CD4-positive, alpha-beta memory T cell (primary cell): ENCODE measurements around the gene KLC4. TPM values are rescaled to one million over a fixed set of nuclear protein-coding genes. Genes with fewer than 3 reads are reported as not detected.
"Not testable (repeated sequence)": the region's sequence is repeated elsewhere in the genome, so short reads cannot be mapped to it uniquely, and the experiment has no call there.

Experiments
- CTCF ChIA-PET: fragments of 350-600 bp; sonication (Branson Sonifier 250); formaldehyde crosslinking; loops from one replicate; lab custom pipeline; 2021; ENCODE audit warnings: inconsistent platforms; ENCODE audit not compliant: partially characterized antibody; lab: Charles Lee
- POLR2A ChIA-PET: fragments of 350-600 bp; sonication (Branson Sonifier 250); formaldehyde crosslinking; loops from one replicate; lab custom pipeline; 2021; ENCODE audit not compliant: partially characterized antibody; lab: Charles Lee
- DNase-seq, 5 donors: peaks; one replicate each; pipeline versions ENCODE4 v3.0.0 to v3.0.0-alpha.2; 2020 to 2022; ENCODE audit warnings: mixed read lengths in 1 of 5
- H3K27ac ChIP-seq: one replicate; pipeline ENCODE4 v1.7.0; 2013; ENCODE audit warnings: low read depth, low read length
- H3K27me3 ChIP-seq: 2 replicates; pipeline ENCODE4 v1.7.0; 2013; ENCODE audit warnings: mild to moderate bottlenecking, low read length, moderate library complexity; ENCODE audit not compliant: insufficient read depth
- H3K36me3 ChIP-seq: 2 replicates; pipeline ENCODE4 v1.7.0; 2013; ENCODE audit warnings: mild to moderate bottlenecking, low read length, moderate library complexity; ENCODE audit not compliant: insufficient read depth
- H3K4me1 ChIP-seq: 2 replicates; pipeline ENCODE4 v1.7.0; 2013; ENCODE audit warnings: mild to moderate bottlenecking, low read length, moderate library complexity; ENCODE audit not compliant: insufficient read depth
- H3K4me3 ChIP-seq, 2 donors: one replicate each; pipeline ENCODE4 v1.7.0; 2013; ENCODE audit warnings: low read length in 2 of 2, mild to moderate bottlenecking in 1 of 2
- H3K9me3 ChIP-seq, 2 donors: one replicate each; pipeline ENCODE4 v1.7.0; 2013; ENCODE audit warnings: low read length in 2 of 2, control low read depth in 1 of 2; ENCODE audit not compliant: control insufficient read depth in 1 of 2
- H3K27ac Mint-ChIP-seq, 7 donors: one replicate each; pipeline ENCODE4 v1.8.0; 2020 to 2021; ENCODE audit warnings: mixed read lengths in 7 of 7, mild to moderate bottlenecking in 6 of 7, inconsistent platforms in 3 of 7, moderate library complexity in 3 of 7
- H3K27me3 Mint-ChIP-seq, 2 donors: one replicate each; pipeline ENCODE4 v1.8.0; 2020 to 2021; ENCODE audit warnings: mixed read lengths in 2 of 2
- H3K36me3 Mint-ChIP-seq, 2 donors: one replicate each; pipeline ENCODE4 v1.8.0; 2020 to 2021; ENCODE audit warnings: mixed read lengths in 2 of 2, inconsistent platforms in 1 of 2, mild to moderate bottlenecking in 1 of 2
- H3K4me1 Mint-ChIP-seq, 4 donors: one replicate each; pipeline ENCODE4 v1.8.0; 2020 to 2021; ENCODE audit warnings: mixed read lengths in 4 of 4, mild to moderate bottlenecking in 1 of 4
- H3K4me3 Mint-ChIP-seq, 8 donors: one replicate each; pipeline ENCODE4 v1.8.0; 2020 to 2021; ENCODE audit warnings: mixed read lengths in 8 of 8, mild to moderate bottlenecking in 7 of 8, moderate library complexity in 6 of 8, inconsistent platforms in 3 of 8
- H3K9me3 Mint-ChIP-seq, 8 donors: one replicate each; pipeline ENCODE4 v1.8.0; 2020 to 2021; ENCODE audit warnings: mixed read lengths in 8 of 8, mild to moderate bottlenecking in 5 of 8, inconsistent platforms in 3 of 8, moderate library complexity in 1 of 8
- intact Hi-C: fragments of 100-400 bp; cut with micrococcal nuclease; formaldehyde crosslinking; loops from one replicate; pipeline ENCODE4 v1.15.1; 2023
- polyA plus RNA-seq, 2 donors: library from polyadenylated mRNA; unstranded; fragments of 300-500 nt; fragmentation: Illumina TruSeq; gene quantifications; one replicate each; pipeline ENCODE4 v1.2.3, GENCODE V29; 2021
- total RNA-seq, 2 experiments: library from RNA; stranded (reverse); gene quantifications; one replicate each; pipeline ENCODE4 v1.2.3, GENCODE V29; 2021

KLC4 gene
- total and polyA plus RNA-seq, 4 experiments from 2014 or later: 9.7 to 57.0 (median 31.6) TPM

- H3K27me3 ChIP-seq, DNase-seq, H3K9me3 ChIP-seq, H3K4me1 Mint-ChIP-seq, H3K4me3 ChIP-seq, H3K4me3 Mint-ChIP-seq, CTCF ChIA-PET, POLR2A ChIA-PET, H3K4me1 ChIP-seq, intact Hi-C loops, H3K27me3 Mint-ChIP-seq, H3K9me3 Mint-ChIP-seq, H3K27ac ChIP-seq, H3K27ac Mint-ChIP-seq: not testable (repeated sequence)
- H3K36me3 Mint-ChIP-seq: peaks cover 29 to 57% of the 10 kb centered on the region in 2 donors
- H3K36me3 ChIP-seq: peaks cover 45% of the 10 kb centered on the region
Measured at GRCh38 chr6:43041475-43041874, 18.0 kb upstream of the KLC4 start.

DNA sequence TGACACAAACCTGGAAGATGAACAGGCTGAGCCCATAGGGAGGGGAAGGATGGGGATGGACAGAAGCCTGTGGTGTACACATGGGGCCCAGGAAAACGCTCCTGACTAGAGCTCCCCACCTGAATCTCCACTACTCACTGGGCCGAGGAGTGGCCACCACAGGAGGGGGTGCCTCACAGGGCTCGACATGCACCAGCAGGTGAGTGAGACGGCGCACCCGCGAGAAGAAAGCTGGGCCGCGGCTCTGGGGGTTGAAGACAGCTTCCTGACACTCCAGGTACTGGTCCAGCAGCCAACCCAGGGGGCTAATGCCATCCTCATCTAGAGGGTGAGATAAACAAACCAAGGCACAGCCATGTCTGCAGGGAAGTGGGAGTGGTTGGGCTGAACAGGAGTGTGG lies 16.1 kb upstream of the KLC4 start:
- Mint-ChIP-seq H3K27me3 (no peaks in the 10 kb centered on the region), H3K36me3 (peaks cover 27 to 52% of the 10 kb centered on the region in 2 donors), H3K27ac (peak overlapping the region in 1 of 7 donors; percentile 32), H3K4me3 (no peak overlapping the region), H3K9me3 (no peaks in the 10 kb centered on the region), H3K4me1 (no peaks in the 10 kb centered on the region)
- H3K4me3 ChIP-seq: no peak overlapping the region
- no peaks in the 10 kb centered on the region for H3K4me1 ChIP-seq
- intact Hi-C loops: no loop called here
- no peak for DNase-seq
- H3K36me3 ChIP-seq: peaks cover 37% of the 10 kb centered on the region
- H3K27me3 ChIP-seq: no peaks in the 10 kb centered on the region
- H3K9me3 ChIP-seq: no peaks in the 10 kb centered on the region
- POLR2A ChIA-PET: interaction anchor here (1.5 kb wide), 1 partner anchor 22 kb away, joined by 4 read pairs; the partner anchor contains the start of gene RRP36
- CTCF ChIA-PET: no interaction called here
- no peak overlapping the region for H3K27ac ChIP-seq

GRCh38 chr6:43045371-43045930 lies 14.0 kb upstream of the KLC4 start:
- H3K9me3 Mint-ChIP-seq: no peaks in the 10 kb centered on the region
- Histone ChIP-seq H3K4me3 (no peak overlapping the region), H3K9me3 (no peaks in the 10 kb centered on the region), H3K4me1 (no peaks in the 10 kb centered on the region), H3K27ac (no peak overlapping the region), H3K27me3 (no peaks in the 10 kb centered on the region), H3K36me3 (peaks cover 41% of the 10 kb centered on the region)
- intact Hi-C loops: no loop called here
- no peaks in the 10 kb centered on the region for H3K27me3 Mint-ChIP-seq
- H3K36me3 Mint-ChIP-seq: peaks cover 24 to 54% of the 10 kb centered on the region in 2 donors
- ChIA-PET POLR2A (interaction anchor here (0.5 to 1.1 kb wide), 3 partner anchors 8 to 996 kb away, joined by 3 to 4 read pairs (median 3); partner anchors contain the start of gene CUL7), CTCF (no interaction called here)
- H3K4me3 Mint-ChIP-seq: no peak overlapping the region
- no peak for DNase-seq
- peak overlapping the region in 3 of 7 donors; percentile 41 to 70 (median 54) for H3K27ac Mint-ChIP-seq
- peaks cover 0 to under 1% (median under 1%) of the 10 kb centered on the region in 4 donors for H3K4me1 Mint-ChIP-seq

- Mint-ChIP-seq H3K27me3 (no peaks in the 10 kb centered on the region), H3K4me3 (no peak overlapping the region), H3K36me3 (peaks cover 20 to 47% of the 10 kb centered on the region in 2 donors), H3K9me3 (no peaks in the 10 kb centered on the region), H3K4me1 (peaks cover 6 to 23% (median 18%) of the 10 kb centered on the region in 4 donors), H3K27ac (no peak overlapping the region)
- DNase-seq: no peak
- Histone ChIP-seq H3K27me3 (no peaks in the 10 kb centered on the region), H3K4me3 (no peak overlapping the region), H3K9me3 (no peaks in the 10 kb centered on the region), H3K36me3 (peaks cover 37% of the 10 kb centered on the region), H3K4me1 (peaks cover 19% of the 10 kb centered on the region), H3K27ac (no peak overlapping the region)
- ChIA-PET POLR2A (no interaction called here), CTCF (no interaction called here)
- intact Hi-C loops: no loop called here
Measured at GRCh38 chr6:43047998-43048397, 11.4 kb upstream of the KLC4 start.

DNA sequence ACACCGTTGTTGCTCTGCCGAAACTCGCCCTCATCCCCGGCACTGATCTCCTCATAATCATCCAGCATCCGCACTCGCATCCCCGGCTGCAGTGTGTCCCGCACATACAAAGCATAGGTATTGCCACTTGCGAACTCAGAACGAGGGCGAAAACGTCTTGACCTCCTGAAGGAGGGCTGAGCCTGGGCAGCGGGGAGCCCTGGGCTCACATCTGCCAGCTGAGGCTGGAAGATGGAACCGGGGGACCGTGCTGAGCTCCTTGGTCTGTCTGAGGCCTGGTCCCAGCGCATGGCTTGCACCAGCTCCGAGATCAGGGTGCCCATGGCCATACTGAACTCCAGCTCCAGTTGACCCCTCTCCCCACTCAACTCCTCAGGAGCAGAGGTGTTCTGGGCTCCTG lies 8.4 kb upstream of the KLC4 start:
- Mint-ChIP-seq H3K4me1 (peaks cover 13 to 39% (median 33%) of the 10 kb centered on the region in 4 donors), H3K27ac (peak overlapping the region in 4 of 7 donors; percentile 70 to 90 (median 83)), H3K36me3 (peaks cover 19 to 47% of the 10 kb centered on the region in 2 donors), H3K27me3 (no peaks in the 10 kb centered on the region), H3K9me3 (peaks cover 0 to 2% (median 0%) of the 10 kb centered on the region in 8 donors), H3K4me3 (no peak overlapping the region)
- Histone ChIP-seq H3K27me3 (no peaks in the 10 kb centered on the region), H3K36me3 (peaks cover 20% of the 10 kb centered on the region), H3K4me1 (peaks cover 31% of the 10 kb centered on the region), H3K9me3 (no peaks in the 10 kb centered on the region), H3K27ac (no peak overlapping the region), H3K4me3 (no peak overlapping the region)
- no peak for DNase-seq
- POLR2A ChIA-PET: interaction anchor here (3.2 to 4.6 kb wide), 2 partner anchors 9 to 71 kb away, joined by 11 to 37 read pairs; partner anchors contain the start of genes KLC4, MRPL2 and PEX6
- intact Hi-C loops: no loop called here
- CTCF ChIA-PET: interaction anchor here (1.1 kb wide), 1 partner anchor 178 kb away, joined by 3 read pairs; the partner anchor contains the start of gene DNPH1

GRCh38 chr6:43052225-43052841 lies 7.1 kb upstream of the KLC4 start:
- Mint-ChIP-seq H3K4me3 (peak overlapping the region; percentile 92 to 97 (median 94)), H3K9me3 (peaks cover 0 to 2% (median 0%) of the 10 kb centered on the region in 8 donors), H3K27ac (peak overlapping the region; percentile 94 to 98 (median 97)), H3K36me3 (peaks cover 19 to 41% of the 10 kb centered on the region in 2 donors), H3K4me1 (peaks cover 13 to 41% (median 33%) of the 10 kb centered on the region in 4 donors), H3K27me3 (no peaks in the 10 kb centered on the region)
- no peaks in the 10 kb centered on the region for H3K9me3 ChIP-seq
- H3K4me3 ChIP-seq: no peak overlapping the region
- ChIA-PET CTCF (no interaction called here), POLR2A (interaction anchor here (0.6 to 5.3 kb wide), 7 partner anchors 30 to 531 kb away, joined by 3 to 51 read pairs (median 37); partner anchors contain the start of genes CNPY3, KLHDC3, MEA1 and PEX6)
- H3K36me3 ChIP-seq: peaks cover 19% of the 10 kb centered on the region
- H3K27me3 ChIP-seq: no peaks in the 10 kb centered on the region
- intact Hi-C loops: no loop called here
- DNase-seq: no peak
- peak overlapping the region; percentile 85 for H3K27ac ChIP-seq
- peaks cover 31% of the 10 kb centered on the region for H3K4me1 ChIP-seq
